Lower lobe of right lung (tissue), 2 donors: ENCODE measurements around the gene TACSTD2. TPM values are rescaled to one million over a fixed set of nuclear protein-coding genes. Genes with fewer than 3 reads are reported as not detected.
"Not testable (repeated sequence)": the region's sequence is repeated elsewhere in the genome, so short reads cannot be mapped to it uniquely, and the experiment has no call there.

ENCODE experiments used
- ATAC-seq, 2 donors: fragments of 200-7000 bp; cut with Tn5 transposase; one replicate each; pipeline ENCODE4 v1.9.1; 2020 to 2022; ENCODE audit warnings: mild to moderate bottlenecking in 2 of 2, moderate library complexity in 2 of 2
- DNase-seq: peaks from one replicate; pipeline ENCODE4 v3.0.0-alpha.2; 2020
- H3K27ac ChIP-seq: fragments of 200-600 bp; one replicate; pipeline ENCODE4 v1.8.0; 2022
- H3K27me3 ChIP-seq: fragments of 200-600 bp; one replicate; pipeline ENCODE4 v1.8.0; 2022; ENCODE audit warnings: low read depth
- H3K36me3 ChIP-seq: fragments of 200-600 bp; one replicate; pipeline ENCODE4 v1.8.0; 2022; ENCODE audit warnings: mild to moderate bottlenecking
- H3K4me1 ChIP-seq: fragments of 200-600 bp; one replicate; pipeline ENCODE4 v1.8.0; 2022
- H3K4me3 ChIP-seq: fragments of 200-600 bp; one replicate; pipeline ENCODE4 v1.8.0; 2022; ENCODE audit warnings: mild to moderate bottlenecking
- H3K9me3 ChIP-seq: fragments of 200-600 bp; one replicate; pipeline ENCODE4 v1.8.0; 2022
- intact Hi-C: fragments of 100-400 bp; cut with DNase I; formaldehyde crosslinking; loops from one replicate; pipeline ENCODE4 v1.11.0; 2022
- total RNA-seq: library from RNA; stranded (reverse); fragmentation: NEBNext Ultra II Directional; extraction: Animal tissue kit (Norgen Biotek cat#: 25700); gene quantifications from one replicate; pipeline ENCODE4 v1.2.1, GENCODE V29; 2021
- TF ChIP-seq, protein P1 (sequence below): fragments of 200-600 bp; IDR thresholded peaks from one replicate; pipeline ENCODE4 v1.8.0; 2022; ENCODE audit warnings: antibody characterized with exemption, mild to moderate bottlenecking
- donor health status: DM: no; HTN: yes; CAD: no; lungs with severe emphysema.

TACSTD2 gene
- total RNA-seq, 1 donor from 2014 or later = 69.9 TPM

DNA sequence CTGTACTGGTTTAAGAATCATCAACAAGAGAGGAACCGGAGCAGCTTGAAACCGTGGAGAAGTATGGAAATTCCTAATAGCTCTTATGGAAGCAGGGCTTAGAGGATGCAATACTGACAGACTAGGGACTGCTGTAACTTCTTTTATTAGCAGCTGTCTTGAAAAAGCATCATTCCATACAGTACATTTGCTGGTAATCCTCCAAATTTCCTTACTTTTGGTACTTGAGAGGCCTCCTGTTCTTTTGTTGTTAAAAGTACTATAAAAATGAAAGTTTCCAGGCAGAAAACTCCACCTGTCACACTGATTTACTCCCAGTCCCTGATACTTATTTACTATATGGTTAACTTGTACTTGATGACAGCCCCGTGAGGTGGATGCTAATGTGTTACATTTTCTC lies 38.2 kb downstream of the TACSTD2 start:
- no peaks in the 10 kb centered on the region for H3K27me3 ChIP-seq
- ATAC-seq = no peak

DNA sequence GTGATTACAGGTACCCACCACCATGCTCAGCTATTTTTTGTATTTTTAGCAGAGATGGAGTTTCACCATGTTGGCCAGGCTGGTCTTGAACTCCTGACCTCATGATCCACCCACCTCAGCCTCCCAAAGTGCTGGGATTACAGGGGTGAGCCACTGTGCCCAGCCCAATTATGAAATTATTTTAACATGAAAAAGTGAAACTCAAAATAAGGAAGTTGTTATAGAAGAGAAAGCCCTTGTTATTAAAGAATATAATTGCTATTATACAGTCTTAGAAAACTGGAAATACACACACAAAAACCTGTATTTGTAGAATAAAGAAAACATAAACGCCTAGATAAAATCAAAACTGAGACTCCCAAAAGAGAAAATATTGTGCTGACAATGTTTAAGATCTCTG lies 45.2 kb downstream of the TACSTD2 start:
- H3K9me3 ChIP-seq, H3K27ac ChIP-seq, ATAC-seq, H3K27me3 ChIP-seq, DNase-seq, H3K36me3 ChIP-seq, H3K4me3 ChIP-seq, intact Hi-C loops, H3K4me1 ChIP-seq: not testable (repeated sequence)

More for the DNA sequence above, 38.2 kb downstream of the TACSTD2 start:
- H3K36me3 ChIP-seq = peaks cover 3% of the 10 kb centered on the region
- H3K4me3 ChIP-seq = no peak overlapping the region
- no peak overlapping the region for H3K27ac ChIP-seq
- TF ChIP-seq, protein P1, sequence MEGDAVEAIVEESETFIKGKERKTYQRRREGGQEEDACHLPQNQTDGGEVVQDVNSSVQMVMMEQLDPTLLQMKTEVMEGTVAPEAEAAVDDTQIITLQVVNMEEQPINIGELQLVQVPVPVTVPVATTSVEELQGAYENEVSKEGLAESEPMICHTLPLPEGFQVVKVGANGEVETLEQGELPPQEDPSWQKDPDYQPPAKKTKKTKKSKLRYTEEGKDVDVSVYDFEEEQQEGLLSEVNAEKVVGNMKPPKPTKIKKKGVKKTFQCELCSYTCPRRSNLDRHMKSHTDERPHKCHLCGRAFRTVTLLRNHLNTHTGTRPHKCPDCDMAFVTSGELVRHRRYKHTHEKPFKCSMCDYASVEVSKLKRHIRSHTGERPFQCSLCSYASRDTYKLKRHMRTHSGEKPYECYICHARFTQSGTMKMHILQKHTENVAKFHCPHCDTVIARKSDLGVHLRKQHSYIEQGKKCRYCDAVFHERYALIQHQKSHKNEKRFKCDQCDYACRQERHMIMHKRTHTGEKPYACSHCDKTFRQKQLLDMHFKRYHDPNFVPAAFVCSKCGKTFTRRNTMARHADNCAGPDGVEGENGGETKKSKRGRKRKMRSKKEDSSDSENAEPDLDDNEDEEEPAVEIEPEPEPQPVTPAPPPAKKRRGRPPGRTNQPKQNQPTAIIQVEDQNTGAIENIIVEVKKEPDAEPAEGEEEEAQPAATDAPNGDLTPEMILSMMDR = no peak
- intact Hi-C loops = no loop called here
- H3K9me3 ChIP-seq = no peaks in the 10 kb centered on the region
- DNase-seq = no peak
- H3K4me1 ChIP-seq = no peaks in the 10 kb centered on the region

DNA sequence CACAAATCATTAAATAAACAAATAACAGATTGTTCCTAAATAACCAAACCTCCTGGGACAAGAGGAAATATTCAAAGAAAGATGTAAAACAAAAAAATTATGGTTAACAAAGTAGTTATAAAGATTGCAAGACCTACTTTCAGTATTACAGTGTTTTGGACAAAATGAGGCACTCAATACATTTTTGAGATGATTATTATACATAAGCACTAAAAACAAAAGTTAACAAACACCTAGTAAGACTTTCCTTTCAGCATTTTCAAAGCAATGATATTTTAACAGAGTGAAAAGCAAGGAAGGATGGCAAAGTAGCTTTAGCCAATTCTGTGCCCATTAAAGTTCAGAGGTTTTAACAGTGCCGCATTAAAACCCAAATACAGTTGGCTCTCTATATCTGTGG lies 47.8 kb downstream of the TACSTD2 start:
- no peaks in the 10 kb centered on the region for H3K9me3 ChIP-seq
- peaks cover 5% of the 10 kb centered on the region for H3K36me3 ChIP-seq
- DNase-seq (no peak), ATAC-seq (no peak)
- intact Hi-C loops = no loop called here
- no peak overlapping the region for H3K27ac ChIP-seq
- H3K4me3 ChIP-seq = no peak overlapping the region
- no peaks in the 10 kb centered on the region for H3K27me3 ChIP-seq
- H3K4me1 ChIP-seq = no peaks in the 10 kb centered on the region
- TF ChIP-seq, protein P1 = no peak

DNA sequence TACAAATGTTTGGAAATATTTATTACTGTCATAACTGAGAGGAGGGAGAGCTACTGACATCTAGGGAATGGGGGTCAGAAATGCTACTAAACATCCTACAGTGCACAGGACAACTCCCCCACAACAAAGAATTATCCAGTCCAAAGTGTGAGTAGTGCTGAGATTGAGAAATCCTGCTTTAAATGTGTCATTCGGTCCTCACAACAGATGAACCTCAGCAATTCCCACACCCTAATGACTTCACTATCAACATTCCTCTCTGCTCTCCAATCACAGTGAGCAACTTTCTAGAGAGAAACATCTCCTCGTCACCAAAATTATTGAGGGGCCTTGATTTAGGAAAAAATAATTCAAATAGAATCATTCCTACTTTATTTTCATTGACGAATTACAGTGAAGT lies 48.5 kb downstream of the TACSTD2 start:
- TF ChIP-seq, protein P1 = no peak
- H3K27me3 ChIP-seq = no peaks in the 10 kb centered on the region
- no peaks in the 10 kb centered on the region for H3K9me3 ChIP-seq
- intact Hi-C loops = no loop called here
- no peak overlapping the region for H3K27ac ChIP-seq
- no peak for DNase-seq
- H3K4me3 ChIP-seq = no peak overlapping the region
- no peaks in the 10 kb centered on the region for H3K4me1 ChIP-seq
- ATAC-seq = peak in 1 of 2 donors; percentile 7
- peaks cover 5% of the 10 kb centered on the region for H3K36me3 ChIP-seq

Other genes with a start within 250 kb of the TACSTD2 start
- gene OMA1, start 30.5 kb downstream of the TACSTD2 start, total RNA-seq = 33.4 TPM
- 35.5 TPM for gene MYSM1, start 122.8 kb upstream of the TACSTD2 start, total RNA-seq
- gene JUN, start 206.8 kb upstream of the TACSTD2 start, total RNA-seq = 118 TPM